GM23338 (cell line): Measurements from ENCODE around the gene EHBP1L1. TPM values are rescaled to one million over a fixed set of nuclear protein-coding genes. Genes with fewer than 3 reads are reported as not detected.

Experiments
- EZH2phosphoT487 ChIP-seq: fragments of 200-600 bp; sonication (generic); IDR thresholded peaks from one replicate; pipeline ENCODE4 v1.8.1; 2018; ENCODE audit warnings: antibody characterized with exemption; ENCODE audit not compliant: unreplicated experiment
- ZNF114 ChIP-seq: fragments of 250-450 bp; sonication (Bioruptor Pico); IDR thresholded peaks from 2 replicates; pipeline ENCODE4 v1.5.0; 2020; ENCODE audit warnings: mild to moderate bottlenecking, moderate library complexity
- polyA plus RNA-seq: library from polyadenylated mRNA; unstranded; fragments of >200 nt; fragmentation: Nextera tagmentation; extraction: Ambion mirVana; gene quantifications from 2 replicates; pipeline ENCODE4 v1.2.1, GENCODE V29; 2016
- total RNA-seq: library from RNA; depleted of rRNA; stranded (reverse); fragments of >200 nt; shearing (Covaris generic); gene quantifications from 2 replicates; pipeline ENCODE4 v1.2.3, GENCODE V29; 2014
- TF ChIP-seq, protein P1 (sequence below): IDR thresholded peaks from one replicate; pipeline ENCODE4 v1.6.1; 2018; ENCODE audit warnings: antibody characterized with exemption; ENCODE audit not compliant: unreplicated experiment
- TF ChIP-seq, protein P2 (sequence below): fragments of 250-450 bp; sonication (Bioruptor Pico); IDR thresholded peaks from 2 replicates; pipeline ENCODE4 v1.5.0; 2020; ENCODE audit warnings: mild to moderate bottlenecking, moderate library complexity

The EHBP1L1 gene
- total and polyA plus RNA-seq, 2 experiments from 2014 or later = 2.9 to 10.9 TPM

DNA sequence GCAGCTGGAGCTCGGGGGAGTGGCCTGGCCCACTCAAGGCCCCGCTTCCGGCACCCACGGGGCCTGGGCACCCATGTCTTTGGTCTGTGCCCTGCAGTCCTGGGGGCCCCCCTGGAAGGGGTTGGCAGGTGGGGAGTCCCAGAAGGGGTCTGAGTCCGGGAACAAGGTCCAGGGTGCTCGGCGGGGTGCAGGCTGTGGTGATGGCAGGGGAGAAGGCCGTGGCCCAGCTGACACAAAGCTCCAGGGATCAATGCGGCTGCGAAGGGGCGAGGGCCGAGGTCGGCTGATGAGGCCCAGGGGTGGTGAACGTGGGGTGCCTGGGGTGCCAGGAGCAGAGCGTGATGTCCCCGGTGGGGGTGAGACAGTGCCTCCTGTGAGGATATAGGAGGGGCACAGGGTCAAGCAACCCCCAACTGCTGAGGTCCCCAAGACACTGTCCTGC lies 22.4 kb downstream of the EHBP1L1 start (continued):
- TF ChIP-seq, protein P1, sequence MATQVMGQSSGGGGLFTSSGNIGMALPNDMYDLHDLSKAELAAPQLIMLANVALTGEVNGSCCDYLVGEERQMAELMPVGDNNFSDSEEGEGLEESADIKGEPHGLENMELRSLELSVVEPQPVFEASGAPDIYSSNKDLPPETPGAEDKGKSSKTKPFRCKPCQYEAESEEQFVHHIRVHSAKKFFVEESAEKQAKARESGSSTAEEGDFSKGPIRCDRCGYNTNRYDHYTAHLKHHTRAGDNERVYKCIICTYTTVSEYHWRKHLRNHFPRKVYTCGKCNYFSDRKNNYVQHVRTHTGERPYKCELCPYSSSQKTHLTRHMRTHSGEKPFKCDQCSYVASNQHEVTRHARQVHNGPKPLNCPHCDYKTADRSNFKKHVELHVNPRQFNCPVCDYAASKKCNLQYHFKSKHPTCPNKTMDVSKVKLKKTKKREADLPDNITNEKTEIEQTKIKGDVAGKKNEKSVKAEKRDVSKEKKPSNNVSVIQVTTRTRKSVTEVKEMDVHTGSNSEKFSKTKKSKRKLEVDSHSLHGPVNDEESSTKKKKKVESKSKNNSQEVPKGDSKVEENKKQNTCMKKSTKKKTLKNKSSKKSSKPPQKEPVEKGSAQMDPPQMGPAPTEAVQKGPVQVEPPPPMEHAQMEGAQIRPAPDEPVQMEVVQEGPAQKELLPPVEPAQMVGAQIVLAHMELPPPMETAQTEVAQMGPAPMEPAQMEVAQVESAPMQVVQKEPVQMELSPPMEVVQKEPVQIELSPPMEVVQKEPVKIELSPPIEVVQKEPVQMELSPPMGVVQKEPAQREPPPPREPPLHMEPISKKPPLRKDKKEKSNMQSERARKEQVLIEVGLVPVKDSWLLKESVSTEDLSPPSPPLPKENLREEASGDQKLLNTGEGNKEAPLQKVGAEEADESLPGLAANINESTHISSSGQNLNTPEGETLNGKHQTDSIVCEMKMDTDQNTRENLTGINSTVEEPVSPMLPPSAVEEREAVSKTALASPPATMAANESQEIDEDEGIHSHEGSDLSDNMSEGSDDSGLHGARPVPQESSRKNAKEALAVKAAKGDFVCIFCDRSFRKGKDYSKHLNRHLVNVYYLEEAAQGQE = no peak
- TF ChIP-seq EZH2phosphoT487 = no peak
- TF ChIP-seq, protein P2, sequence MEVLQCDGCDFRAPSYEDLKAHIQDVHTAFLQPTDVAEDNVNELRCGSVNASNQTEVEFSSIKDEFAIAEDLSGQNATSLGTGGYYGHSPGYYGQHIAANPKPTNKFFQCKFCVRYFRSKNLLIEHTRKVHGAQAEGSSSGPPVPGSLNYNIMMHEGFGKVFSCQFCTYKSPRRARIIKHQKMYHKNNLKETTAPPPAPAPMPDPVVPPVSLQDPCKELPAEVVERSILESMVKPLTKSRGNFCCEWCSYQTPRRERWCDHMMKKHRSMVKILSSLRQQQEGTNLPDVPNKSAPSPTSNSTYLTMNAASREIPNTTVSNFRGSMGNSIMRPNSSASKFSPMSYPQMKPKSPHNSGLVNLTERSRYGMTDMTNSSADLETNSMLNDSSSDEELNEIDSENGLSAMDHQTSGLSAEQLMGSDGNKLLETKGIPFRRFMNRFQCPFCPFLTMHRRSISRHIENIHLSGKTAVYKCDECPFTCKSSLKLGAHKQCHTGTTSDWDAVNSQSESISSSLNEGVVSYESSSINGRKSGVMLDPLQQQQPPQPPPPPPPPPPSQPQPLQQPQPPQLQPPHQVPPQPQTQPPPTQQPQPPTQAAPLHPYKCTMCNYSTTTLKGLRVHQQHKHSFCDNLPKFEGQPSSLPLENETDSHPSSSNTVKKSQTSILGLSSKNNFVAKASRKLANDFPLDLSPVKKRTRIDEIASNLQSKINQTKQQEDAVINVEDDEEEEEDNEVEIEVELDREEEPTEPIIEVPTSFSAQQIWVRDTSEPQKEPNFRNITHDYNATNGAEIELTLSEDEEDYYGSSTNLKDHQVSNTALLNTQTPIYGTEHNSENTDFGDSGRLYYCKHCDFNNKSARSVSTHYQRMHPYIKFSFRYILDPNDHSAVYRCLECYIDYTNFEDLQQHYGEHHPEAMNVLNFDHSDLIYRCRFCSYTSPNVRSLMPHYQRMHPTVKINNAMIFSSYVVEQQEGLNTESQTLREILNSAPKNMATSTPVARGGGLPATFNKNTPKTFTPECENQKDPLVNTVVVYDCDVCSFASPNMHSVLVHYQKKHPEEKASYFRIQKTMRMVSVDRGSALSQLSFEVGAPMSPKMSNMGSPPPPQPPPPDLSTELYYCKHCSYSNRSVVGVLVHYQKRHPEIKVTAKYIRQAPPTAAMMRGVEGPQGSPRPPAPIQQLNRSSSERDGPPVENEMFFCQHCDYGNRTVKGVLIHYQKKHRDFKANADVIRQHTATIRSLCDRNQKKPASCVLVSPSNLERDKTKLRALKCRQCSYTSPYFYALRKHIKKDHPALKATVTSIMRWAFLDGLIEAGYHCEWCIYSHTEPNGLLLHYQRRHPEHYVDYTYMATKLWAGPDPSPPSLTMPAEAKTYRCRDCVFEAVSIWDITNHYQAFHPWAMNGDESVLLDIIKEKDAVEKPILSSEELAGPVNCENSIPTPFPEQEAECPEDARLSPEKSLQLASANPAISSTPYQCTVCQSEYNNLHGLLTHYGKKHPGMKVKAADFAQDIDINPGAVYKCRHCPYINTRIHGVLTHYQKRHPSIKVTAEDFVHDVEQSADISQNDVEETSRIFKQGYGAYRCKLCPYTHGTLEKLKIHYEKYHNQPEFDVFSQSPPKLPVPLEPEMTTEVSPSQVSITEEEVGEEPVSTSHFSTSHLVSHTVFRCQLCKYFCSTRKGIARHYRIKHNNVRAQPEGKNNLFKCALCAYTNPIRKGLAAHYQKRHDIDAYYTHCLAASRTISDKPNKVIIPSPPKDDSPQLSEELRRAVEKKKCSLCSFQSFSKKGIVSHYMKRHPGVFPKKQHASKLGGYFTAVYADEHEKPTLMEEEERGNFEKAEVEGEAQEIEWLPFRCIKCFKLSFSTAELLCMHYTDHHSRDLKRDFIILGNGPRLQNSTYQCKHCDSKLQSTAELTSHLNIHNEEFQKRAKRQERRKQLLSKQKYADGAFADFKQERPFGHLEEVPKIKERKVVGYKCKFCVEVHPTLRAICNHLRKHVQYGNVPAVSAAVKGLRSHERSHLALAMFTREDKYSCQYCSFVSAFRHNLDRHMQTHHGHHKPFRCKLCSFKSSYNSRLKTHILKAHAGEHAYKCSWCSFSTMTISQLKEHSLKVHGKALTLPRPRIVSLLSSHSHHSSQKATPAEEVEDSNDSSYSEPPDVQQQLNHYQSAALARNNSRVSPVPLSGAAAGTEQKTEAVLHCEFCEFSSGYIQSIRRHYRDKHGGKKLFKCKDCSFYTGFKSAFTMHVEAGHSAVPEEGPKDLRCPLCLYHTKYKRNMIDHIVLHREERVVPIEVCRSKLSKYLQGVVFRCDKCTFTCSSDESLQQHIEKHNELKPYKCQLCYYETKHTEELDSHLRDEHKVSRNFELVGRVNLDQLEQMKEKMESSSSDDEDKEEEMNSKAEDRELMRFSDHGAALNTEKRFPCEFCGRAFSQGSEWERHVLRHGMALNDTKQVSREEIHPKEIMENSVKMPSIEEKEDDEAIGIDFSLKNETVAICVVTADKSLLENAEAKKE (CRISPR knock-in tag) = no peak
- TF ChIP-seq ZNF114 (CRISPR knock-in tag) = no peak
